K562 (cell line): ENCODE data around the gene SLC18B1. TPM values are rescaled to one million over a fixed set of nuclear protein-coding genes. Genes with fewer than 3 reads are reported as not detected.

Experiments used
- ATAC-seq: fragments of 200-7000 bp; cut with Tn5 transposase; 3 replicates; pipeline ENCODE4 v1.9.1; 2020; ENCODE audit warnings: moderate library complexity
- BruUV-seq: library from RNA; stranded (reverse); fragments of 400-500 nt; replicated peaks from 2 replicates; lab custom pipeline; 2021; lab: Mats Ljungman, UMichigan
- CTCF ChIA-PET: fragments of 300-600 bp; formaldehyde crosslinking; extraction: SDS; loops from one replicate; lab custom pipeline; 2021; ENCODE audit warnings: low intra/inter-chr PET ratio; lab: Yijun Ruan, JAX
- POLR2A ChIA-PET: fragments of 300-600, 350-650 bp; sonication (Branson Sonifier 250); formaldehyde crosslinking; extraction: SDS; loops from one replicate; lab custom pipeline; 2021; ENCODE audit warnings: antibody characterized with exemption, inconsistent platforms; lab: Yijun Ruan, JAX
- DNase-seq, 4 experiments: peaks; one replicate each; pipeline versions ENCODE4 v3.0.0 to v3.0.0-alpha.2; 2011 to 2018; ENCODE audit warnings: low spot score in 3 of 4, mixed read lengths in 3 of 4; ENCODE audit errors: extremely low read depth in 1 of 4
- FAIRE-seq: peaks from 2 replicates; lab custom pipeline; 2011; peaks lifted over from hg19 to GRCh38; lab: Jason Lieb, UNC
- H2AFZ ChIP-seq: 2 replicates; pipeline ENCODE4 v1.6.0; 2011; ENCODE audit warnings: low read depth, low read length, control low read depth, inconsistent platforms
- H3K27ac ChIP-seq: fragments of 200-600 bp; 3 replicates; pipeline ENCODE4 v1.8.0; 2011; ENCODE audit warnings: low read depth, mild to moderate bottlenecking, control low read depth, inconsistent platforms, low read length, moderate library complexity, mixed read lengths; ENCODE audit errors: extremely low read depth
- H3K27me3 ChIP-seq, 2 experiments: fragments of 300-600 bp in 1 of 2; 2 replicates in 1 of 2; 3 replicates in 1 of 2; pipeline versions ENCODE4 v1.6.0 to v1.8.0; 2011; ENCODE audit warnings: inconsistent platforms in 2 of 2, low read length in 2 of 2, mild to moderate bottlenecking in 1 of 2, mixed read lengths in 1 of 2, moderate library complexity in 1 of 2; ENCODE audit not compliant: control insufficient read depth in 2 of 2, insufficient read depth in 2 of 2
- H3K36me3 ChIP-seq: fragments of 300-600 bp; 3 replicates; pipeline ENCODE4 v1.8.0; 2011; ENCODE audit warnings: mild to moderate bottlenecking, low read length, inconsistent platforms; ENCODE audit not compliant: control insufficient read depth, insufficient read depth
- H3K4me1 ChIP-seq, 2 experiments: fragments of 200-600 bp in 1 of 2; replicated peaks in 1 of 2; 2 replicates in 1 of 2; 3 replicates in 1 of 2; pipeline versions ENCODE4 v1.5.1 to v1.8.0; 2011; ENCODE audit warnings: inconsistent platforms in 2 of 2, low read length in 2 of 2, mild to moderate bottlenecking in 1 of 2, mixed read lengths in 1 of 2, moderate library complexity in 1 of 2; ENCODE audit not compliant: control insufficient read depth in 2 of 2, insufficient read depth in 2 of 2
- H3K4me2 ChIP-seq: 2 replicates; pipeline ENCODE4 v1.6.1; 2011; ENCODE audit warnings: low read length, control low read depth, inconsistent platforms, mixed read lengths; ENCODE audit not compliant: insufficient read depth
- H3K4me3 ChIP-seq: fragments of 200-600 bp; sonication (generic), shearing (Covaris generic); 2 replicates; pipeline ENCODE4 v1.5.1; 2016; ENCODE audit warnings: control low read depth, inconsistent platforms
- H3K79me2 ChIP-seq: fragments of 200-600 bp; 3 replicates; pipeline ENCODE4 v1.8.0; 2011; ENCODE audit warnings: low read length, inconsistent platforms; ENCODE audit not compliant: control insufficient read depth, insufficient read depth
- H3K9ac ChIP-seq, 2 experiments: 2 replicates each; pipeline versions ENCODE4 v1.6.0 to v1.6.1; 2011; ENCODE audit warnings: low read depth in 2 of 2, low read length in 2 of 2, control low read depth in 1 of 2, inconsistent platforms in 1 of 2, mild to moderate bottlenecking in 1 of 2, mixed read lengths in 1 of 2; ENCODE audit not compliant: insufficient read depth in 1 of 2
- H3K9me1 ChIP-seq: one replicate; pipeline ENCODE4 v1.6.0; 2011; ENCODE audit warnings: inconsistent platforms, mild to moderate bottlenecking, low read length, moderate library complexity; ENCODE audit not compliant: control insufficient read depth, insufficient read depth
- H3K9me3 ChIP-seq: replicated peaks from 2 replicates; pipeline ENCODE4 v1.5.1; 2011; ENCODE audit warnings: low read depth, low read length, inconsistent platforms; ENCODE audit not compliant: control insufficient read depth, insufficient read depth
- H4K20me1 ChIP-seq: replicated peaks from 2 replicates; pipeline ENCODE4 v1.6.1; 2011; ENCODE audit warnings: low read length, inconsistent platforms, mixed read lengths; ENCODE audit not compliant: control insufficient read depth, insufficient read depth
- DACH1 ChIP-seq: fragments of 450-650 bp; IDR thresholded peaks from 2 replicates; pipeline ENCODE4 v1.6.1; 2018; ENCODE audit not compliant: partially characterized antibody
- HES1 ChIP-seq: fragments of 450-650 bp; IDR thresholded peaks from 2 replicates; pipeline ENCODE4 v1.6.1; 2016; ENCODE audit warnings: low read depth, mild to moderate bottlenecking, moderate library complexity
- HMGXB4 ChIP-seq: sonication (generic); formaldehyde crosslinking; IDR thresholded peaks from 2 replicates; pipeline ENCODE4 v1.8.1; 2023; ENCODE audit warnings: mild to moderate bottlenecking, missing genetic modification reagents
- MCM2 ChIP-seq: fragments of 450-650 bp; IDR thresholded peaks from 2 replicates; pipeline ENCODE4 v1.6.1; 2017; ENCODE audit warnings: low read depth, mild to moderate bottlenecking
- NRF1 ChIP-seq, 2 experiments: fragments of 450-650 bp; IDR thresholded peaks in 1 of 2; conservative IDR thresholded peaks in 1 of 2; 2 replicates each; pipeline ENCODE4 v1.6.1; 2014; ENCODE audit warnings: mild to moderate bottlenecking in 2 of 2
- PKNOX1 ChIP-seq: fragments of 450-650 bp; IDR thresholded peaks from 2 replicates; pipeline ENCODE4 v1.6.1; 2016
- SNAPC5 ChIP-seq: fragments of 250-450 bp; sonication (Bioruptor Pico); IDR thresholded peaks from 2 replicates; pipeline ENCODE4 v1.8.0; 2021; ENCODE audit warnings: moderate library complexity, mild to moderate bottlenecking, inconsistent platforms
- SRSF3 ChIP-seq: fragments of 200-400 bp; formaldehyde crosslinking; IDR thresholded peaks from 2 replicates; pipeline ENCODE4 v1.6.1; 2016; ENCODE audit warnings: mild to moderate bottlenecking, low read length, moderate library complexity; ENCODE audit not compliant: insufficient read depth
- TFAP4 ChIP-seq: sonication (generic); formaldehyde crosslinking; IDR thresholded peaks from 2 replicates; pipeline ENCODE4 v1.8.0; 2022; ENCODE audit warnings: missing genetic modification reagents, mild to moderate bottlenecking, moderate library complexity, borderline replicate concordance
- THAP7 ChIP-seq: fragments of 250-450 bp; sonication (Bioruptor Pico); IDR thresholded peaks from 2 replicates; pipeline ENCODE4 v1.5.0; 2021
- THRA ChIP-seq: fragments of 450-650 bp; IDR thresholded peaks from 2 replicates; pipeline ENCODE4 v1.6.1; 2017; ENCODE audit warnings: mild to moderate bottlenecking, moderate library complexity
- ZNF444 ChIP-seq: fragments of 250-450 bp; sonication (Bioruptor Pico); IDR thresholded peaks from 2 replicates; pipeline ENCODE4 v1.4.0; 2020; ENCODE audit warnings: mild to moderate bottlenecking, moderate library complexity
- WGBS: fragments of 100-300 bp; shearing (Covaris generic); methylation state at CpG from one replicate; pipeline ENCODE4 v1.1.6; 2016; ENCODE audit warnings: low coverage, mixed read lengths; ENCODE audit not compliant: insufficient coverage; ENCODE audit errors: missing lambda C conversion rate; 5-methylcytosine and 5-hydroxymethylcytosine counted together
- in situ Hi-C: fragments of 300-500 bp; cut with MboI; formaldehyde crosslinking; loops from 4 replicates; pipeline ENCODE4 v1.15.0; 2018; ENCODE audit warnings: inconsistent platforms, mixed read lengths
- intact Hi-C: fragments of 100-400 bp; cut with micrococcal nuclease; formaldehyde crosslinking; loops from 2 replicates; pipeline ENCODE4 v1.14.2; 2022
- polyA plus RNA-seq, 8 experiments: library from polyadenylated mRNA; depleted of rRNA in 4 of 8; stranded (reverse) in 5 of 8; unstranded in 3 of 8; fragments of >200 nt; fragmentation: Nextera tagmentation in 2 of 8; fragmentation: Illumina TruSeq in 1 of 8; extraction: Ambion mirVana in 2 of 8; extraction: Trizol in 1 of 8; gene quantifications; 2 replicates each; pipeline versions ENCODE4 v1.2.1 to v1.2.3, GENCODE V29; 2011 to 2014; ENCODE audit warnings: inconsistent platforms in 1 of 8, missing spikeins in 1 of 8
- total RNA-seq, 7 experiments: library from RNA; depleted of rRNA in 6 of 7; stranded (reverse); fragments of >200 nt in 6 of 7; fragmentation: Illumina TruSeq in 2 of 7; extraction: Trizol in 2 of 7; gene quantifications; 2 replicates each; pipeline versions ENCODE4 v1.2.1 to v1.2.3, GENCODE V29; 2011 to 2021; ENCODE audit warnings: low replicate concordance in 1 of 7

SLC18B1 gene
- total and polyA plus RNA-seq, 9 of the 15 experiments (the other 6 are each of a cell fraction or from before 2014, with no cell fraction given), result 10.4 to 49.1 (median 32.0) TPM

- TF ChIP-seq THRA (no peak), HMGXB4 (CRISPR knock-in tag) (no peak), MCM2 (no peak), SNAPC5 (CRISPR knock-in tag) (no peak), ZNF444 (CRISPR knock-in tag) (no peak)
Measured at GRCh38 chr6:132751306-132751705, 47.1 kb downstream of the SLC18B1 start (continued).

- H3K9ac ChIP-seq, result no peak overlapping the region
- H3K27ac ChIP-seq, result no peak overlapping the region
- H3K36me3 ChIP-seq, result no peaks in the 10 kb centered on the region
- H3K9me3 ChIP-seq, result no peaks in the 10 kb centered on the region
- no peak overlapping the region for H2AFZ ChIP-seq
- ATAC-seq (no peak), FAIRE-seq (no peak), DNase-seq (no peak)
- H3K4me2 ChIP-seq, result no peak overlapping the region
- H3K9me1 ChIP-seq, result no peaks in the 10 kb centered on the region
- no peaks in the 10 kb centered on the region for H4K20me1 ChIP-seq
- in situ Hi-C loops (loop anchor here (25.0 kb wide), 2 partner anchors 213 to 463 kb away; partner anchors contain the start of gene TAAR9), intact Hi-C loops (no loop called here)
- BruUV-seq, result no TSS peak
- POLR2A ChIA-PET, result no interaction called here
- under 1% methylated on average over 8 of the region's 8 CpGs for WGBS
- CTCF ChIA-PET, result no interaction called here
- no peaks in the 10 kb centered on the region for H3K4me1 ChIP-seq
- no peaks in the 10 kb centered on the region for H3K79me2 ChIP-seq
- H3K4me3 ChIP-seq, result no peak overlapping the region
- H3K27me3 ChIP-seq, result peaks cover 0 to 2% of the 10 kb centered on the region in 2 experiments; a peak in 2 of 5 replicates
- TF ChIP-seq PKNOX1 (no peak), THAP7 (CRISPR knock-in tag) (no peak), TFAP4 (CRISPR knock-in tag) (no peak), SRSF3 (no peak), HES1 (no peak), DACH1 (no peak), NRF1 (conservative IDR thresholded peaks at IDR 0.05 in 1 of 2, IDR thresholded peaks at IDR 0.05 in 1 of 2) (no peak)
Measured at GRCh38 chr6:132750455-132751248, 47.8 kb downstream of the SLC18B1 start.
